GM12878 (cell line): ENCODE measurements around the gene BRICD5. TPM values are rescaled to one million over a fixed set of nuclear protein-coding genes. Genes with fewer than 3 reads are reported as not detected.

Experiments
- EGR1 ChIP-seq, 2 experiments: IDR thresholded peaks; 1 replicate in 1 of 2; 2 replicates in 1 of 2; pipeline ENCODE4 v1.6.1; 2011 to 2012; ENCODE audit warnings: low read depth in 2 of 2, low read length in 2 of 2, borderline replicate concordance in 1 of 2, mild to moderate bottlenecking in 1 of 2, moderate library complexity in 1 of 2
- EP300 ChIP-seq, 2 experiments: fragments of 150-350 bp in 1 of 2; IDR thresholded peaks; 2 replicates each; pipeline ENCODE4 v1.6.1; 2011 to 2012; ENCODE audit warnings: low read depth in 2 of 2, low read length in 2 of 2, borderline replicate concordance in 1 of 2, improper control_type of control experiment in 1 of 2, inconsistent platforms in 1 of 2; ENCODE audit not compliant: control insufficient read depth in 1 of 2
- HDGF ChIP-seq: fragments of 450-650 bp; IDR thresholded peaks from 2 replicates; pipeline ENCODE4 v1.6.1; 2016; ENCODE audit warnings: antibody characterized with exemption
- MTA2 ChIP-seq: fragments of 450-650 bp; IDR thresholded peaks from 2 replicates; pipeline ENCODE4 v1.6.1; 2016; ENCODE audit warnings: low read depth, mild to moderate bottlenecking, moderate library complexity
- NBN ChIP-seq: fragments of 450-650 bp; IDR thresholded peaks from 2 replicates; pipeline ENCODE4 v1.6.1; 2016
- POLR2AphosphoS2 ChIP-seq: IDR thresholded peaks from 2 replicates; pipeline ENCODE4 v1.6.1; 2011; ENCODE audit warnings: low read depth, mild to moderate bottlenecking, low read length, improper control_type of control experiment, moderate library complexity
- SIN3A ChIP-seq: IDR thresholded peaks from 2 replicates; pipeline ENCODE4 v1.6.1; 2012; ENCODE audit warnings: low read depth, low read length, improper control_type of control experiment
- STAT3 ChIP-seq: IDR thresholded peaks from 2 replicates; pipeline ENCODE4 v1.6.1; 2011; ENCODE audit warnings: low read depth, low read length, improper control_type of control experiment
- SUPT20H ChIP-seq: IDR thresholded peaks from 2 replicates; pipeline ENCODE4 v1.6.1; 2011; ENCODE audit warnings: low read depth, mild to moderate bottlenecking, low read length, moderate library complexity, borderline replicate concordance; ENCODE audit not compliant: control insufficient read depth
- TARDBP ChIP-seq: IDR thresholded peaks from 2 replicates; pipeline ENCODE4 v1.6.1; 2016; ENCODE audit warnings: borderline replicate concordance
- ZNF217 ChIP-seq: fragments of 450-650 bp; IDR thresholded peaks from 2 replicates; pipeline ENCODE4 v1.6.1; 2017; ENCODE audit warnings: antibody characterized with exemption, mild to moderate bottlenecking
- ZZZ3 ChIP-seq: IDR thresholded peaks from 2 replicates; pipeline ENCODE4 v1.6.1; 2011; ENCODE audit warnings: low read depth; ENCODE audit not compliant: control insufficient read depth, insufficient read length
- polyA plus RNA-seq, 11 experiments: library from polyadenylated mRNA; depleted of rRNA in 4 of 11; unstranded in 6 of 11; stranded (reverse) in 5 of 11; fragments of >200 nt; fragmentation: Nextera tagmentation in 4 of 11; fragmentation: Illumina TruSeq in 1 of 11; extraction: Ambion mirVana in 4 of 11; extraction: Trizol in 1 of 11; gene quantifications; 1 replicate in 1 of 11; 2 replicates in 10 of 11; pipeline versions ENCODE4 v1.2.1 to v1.2.3, GENCODE V29; 2011 to 2016; ENCODE audit warnings: inconsistent platforms in 2 of 11, missing spikeins in 2 of 11, low read depth in 1 of 11
- total RNA-seq, 4 experiments: library from RNA; depleted of rRNA in 3 of 4; stranded (reverse); fragments of >200 nt in 3 of 4; fragmentation: Illumina TruSeq in 1 of 4; extraction: Trizol in 1 of 4; gene quantifications; 2 replicates each; pipeline versions ENCODE4 v1.2.1 to v1.2.3, GENCODE V29; 2013 to 2021
- TF ChIP-seq, protein P1 (sequence below): IDR thresholded peaks from 2 replicates; pipeline ENCODE4 v1.6.1; 2012; ENCODE audit warnings: mild to moderate bottlenecking, low read depth, low read length
- TF ChIP-seq, protein P2 (sequence below): IDR thresholded peaks from 2 replicates; pipeline ENCODE4 v1.6.1; 2011; ENCODE audit warnings: low read depth, mild to moderate bottlenecking, low read length, moderate library complexity, borderline replicate concordance; ENCODE audit errors: extremely low read depth
- TF ChIP-seq, protein P3 (sequence below): fragments of 450-650 bp; formaldehyde crosslinking; IDR thresholded peaks from 2 replicates; pipeline ENCODE4 v1.4.0; 2022; ENCODE audit warnings: mild to moderate bottlenecking, moderate library complexity
- TF ChIP-seq, protein P4 (sequence below): fragments of 450-650 bp; conservative IDR thresholded peaks from 2 replicates; pipeline ENCODE4 v1.6.1; 2017; ENCODE audit warnings: mild to moderate bottlenecking, moderate library complexity
- TF ChIP-seq, protein P5 (sequence below): IDR thresholded peaks from 2 replicates; pipeline ENCODE4 v1.6.1; 2012; ENCODE audit warnings: low read length, inconsistent platforms

Gene BRICD5
- total and polyA plus RNA-seq, 10 of the 15 experiments (the other 5 are each of a cell fraction or from before 2014, with no cell fraction given): 0.58 to 11.6 (median 1.5) TPM; not detected in 1

DNA sequence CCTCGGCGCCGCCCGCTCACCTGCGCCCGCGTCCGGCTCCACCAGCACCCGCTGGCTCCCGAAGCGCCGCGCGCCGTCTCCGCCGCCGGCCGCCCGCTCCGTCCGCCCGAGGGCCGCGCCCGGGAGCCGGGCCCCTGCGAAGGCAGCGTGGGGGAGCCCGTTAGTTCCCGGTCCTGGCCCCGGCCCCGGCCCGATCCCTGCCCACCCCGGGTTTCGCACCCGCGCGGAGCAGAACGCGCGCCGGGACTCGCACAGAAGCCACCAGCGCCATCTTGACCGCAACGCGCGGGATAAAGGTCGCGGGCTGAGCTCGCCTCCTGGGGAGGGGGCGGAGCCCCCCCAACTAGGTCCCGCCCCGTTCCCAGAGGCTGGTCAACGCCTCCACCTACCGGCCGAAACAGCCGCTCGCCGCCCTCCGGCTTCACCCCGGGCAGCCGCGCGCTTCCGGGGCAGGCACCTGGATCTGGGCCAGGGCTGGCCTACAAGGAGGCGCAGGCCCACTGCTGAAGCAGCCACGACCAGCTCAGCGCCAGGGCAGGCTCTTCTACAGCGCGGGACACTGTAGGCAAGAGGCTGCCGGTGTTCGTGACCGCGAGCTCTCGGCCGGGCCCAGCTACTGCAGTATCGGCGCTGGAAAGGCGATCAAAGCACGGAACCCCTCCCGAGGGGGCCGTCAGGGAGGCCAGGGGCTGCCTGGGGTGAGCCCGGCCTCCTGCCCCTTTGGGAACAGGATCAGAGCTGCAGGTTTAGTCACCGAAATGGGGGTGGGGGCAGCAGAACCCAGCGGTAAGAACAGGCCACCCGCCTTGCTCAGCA, 40.8 kb upstream of the BRICD5 start, which contains the start of gene ECI1 (continued):
- 0 out of 2 replicates have a peak, but pooled peaks have one; percentile 53 for TF ChIP-seq TARDBP
- TF ChIP-seq, protein P1, sequence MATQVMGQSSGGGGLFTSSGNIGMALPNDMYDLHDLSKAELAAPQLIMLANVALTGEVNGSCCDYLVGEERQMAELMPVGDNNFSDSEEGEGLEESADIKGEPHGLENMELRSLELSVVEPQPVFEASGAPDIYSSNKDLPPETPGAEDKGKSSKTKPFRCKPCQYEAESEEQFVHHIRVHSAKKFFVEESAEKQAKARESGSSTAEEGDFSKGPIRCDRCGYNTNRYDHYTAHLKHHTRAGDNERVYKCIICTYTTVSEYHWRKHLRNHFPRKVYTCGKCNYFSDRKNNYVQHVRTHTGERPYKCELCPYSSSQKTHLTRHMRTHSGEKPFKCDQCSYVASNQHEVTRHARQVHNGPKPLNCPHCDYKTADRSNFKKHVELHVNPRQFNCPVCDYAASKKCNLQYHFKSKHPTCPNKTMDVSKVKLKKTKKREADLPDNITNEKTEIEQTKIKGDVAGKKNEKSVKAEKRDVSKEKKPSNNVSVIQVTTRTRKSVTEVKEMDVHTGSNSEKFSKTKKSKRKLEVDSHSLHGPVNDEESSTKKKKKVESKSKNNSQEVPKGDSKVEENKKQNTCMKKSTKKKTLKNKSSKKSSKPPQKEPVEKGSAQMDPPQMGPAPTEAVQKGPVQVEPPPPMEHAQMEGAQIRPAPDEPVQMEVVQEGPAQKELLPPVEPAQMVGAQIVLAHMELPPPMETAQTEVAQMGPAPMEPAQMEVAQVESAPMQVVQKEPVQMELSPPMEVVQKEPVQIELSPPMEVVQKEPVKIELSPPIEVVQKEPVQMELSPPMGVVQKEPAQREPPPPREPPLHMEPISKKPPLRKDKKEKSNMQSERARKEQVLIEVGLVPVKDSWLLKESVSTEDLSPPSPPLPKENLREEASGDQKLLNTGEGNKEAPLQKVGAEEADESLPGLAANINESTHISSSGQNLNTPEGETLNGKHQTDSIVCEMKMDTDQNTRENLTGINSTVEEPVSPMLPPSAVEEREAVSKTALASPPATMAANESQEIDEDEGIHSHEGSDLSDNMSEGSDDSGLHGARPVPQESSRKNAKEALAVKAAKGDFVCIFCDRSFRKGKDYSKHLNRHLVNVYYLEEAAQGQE: no peak
- TF ChIP-seq HDGF: peak; percentile 98
- TF ChIP-seq, protein P2, sequence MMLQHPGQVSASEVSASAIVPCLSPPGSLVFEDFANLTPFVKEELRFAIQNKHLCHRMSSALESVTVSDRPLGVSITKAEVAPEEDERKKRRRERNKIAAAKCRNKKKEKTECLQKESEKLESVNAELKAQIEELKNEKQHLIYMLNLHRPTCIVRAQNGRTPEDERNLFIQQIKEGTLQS: no peak
- 0 out of 4 replicates have a peak, but pooled peaks of 1 of the 2 experiments have one; percentile 22 for TF ChIP-seq EP300 (IDR thresholded peaks at IDR 0.05; ENCODE audit: borderline replicate concordance in 1 of 2, control insufficient read depth in 1 of 2, low read depth in 2 of 2, low read length in 2 of 2)
- TF ChIP-seq MTA2: no peak
- TF ChIP-seq, protein P3, sequence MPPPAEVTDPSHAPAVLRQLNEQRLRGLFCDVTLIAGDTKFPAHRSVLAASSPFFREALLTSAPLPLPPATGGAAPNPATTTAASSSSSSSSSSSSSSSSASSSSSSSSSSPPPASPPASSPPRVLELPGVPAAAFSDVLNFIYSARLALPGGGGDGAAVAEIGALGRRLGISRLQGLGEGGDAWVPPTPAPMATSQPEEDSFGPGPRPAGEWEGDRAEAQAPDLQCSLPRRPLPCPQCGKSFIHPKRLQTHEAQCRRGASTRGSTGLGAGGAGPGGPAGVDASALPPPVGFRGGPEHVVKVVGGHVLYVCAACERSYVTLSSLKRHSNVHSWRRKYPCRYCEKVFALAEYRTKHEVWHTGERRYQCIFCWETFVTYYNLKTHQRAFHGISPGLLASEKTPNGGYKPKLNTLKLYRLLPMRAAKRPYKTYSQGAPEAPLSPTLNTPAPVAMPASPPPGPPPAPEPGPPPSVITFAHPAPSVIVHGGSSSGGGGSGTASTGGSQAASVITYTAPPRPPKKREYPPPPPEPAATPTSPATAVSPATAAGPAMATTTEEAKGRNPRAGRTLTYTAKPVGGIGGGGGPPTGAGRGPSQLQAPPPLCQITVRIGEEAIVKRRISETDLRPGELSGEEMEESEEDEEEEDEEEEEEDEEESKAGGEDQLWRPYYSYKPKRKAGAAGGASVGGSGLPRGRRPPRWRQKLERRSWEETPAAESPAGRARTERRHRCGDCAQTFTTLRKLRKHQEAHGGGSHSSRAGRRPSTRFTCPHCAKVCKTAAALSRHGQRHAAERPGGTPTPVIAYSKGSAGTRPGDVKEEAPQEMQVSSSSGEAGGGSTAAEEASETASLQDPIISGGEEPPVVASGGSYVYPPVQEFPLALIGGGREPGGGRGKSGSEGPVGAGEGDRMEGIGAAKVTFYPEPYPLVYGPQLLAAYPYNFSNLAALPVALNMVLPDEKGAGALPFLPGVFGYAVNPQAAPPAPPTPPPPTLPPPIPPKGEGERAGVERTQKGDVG (CRISPR knock-in tag): no peak
- peak; percentile 49 for TF ChIP-seq NBN
- no peak for TF ChIP-seq STAT3
- 0 out of 2 replicates have a peak, but pooled peaks have one; percentile 45 for TF ChIP-seq SIN3A
- no peak for TF ChIP-seq SUPT20H
- peak; percentile 56; the same call in 1 of the 2 replicates for TF ChIP-seq ZNF217
- TF ChIP-seq EGR1 (IDR thresholded peaks at IDR 0.05; ENCODE audit: borderline replicate concordance in 1 of 2, low read depth in 2 of 2, low read length in 2 of 2): peak in 1 of 2 experiments; percentile 61; a peak in 1 of 3 replicates
- TF ChIP-seq ZZZ3: no peak
- TF ChIP-seq, protein P4, sequence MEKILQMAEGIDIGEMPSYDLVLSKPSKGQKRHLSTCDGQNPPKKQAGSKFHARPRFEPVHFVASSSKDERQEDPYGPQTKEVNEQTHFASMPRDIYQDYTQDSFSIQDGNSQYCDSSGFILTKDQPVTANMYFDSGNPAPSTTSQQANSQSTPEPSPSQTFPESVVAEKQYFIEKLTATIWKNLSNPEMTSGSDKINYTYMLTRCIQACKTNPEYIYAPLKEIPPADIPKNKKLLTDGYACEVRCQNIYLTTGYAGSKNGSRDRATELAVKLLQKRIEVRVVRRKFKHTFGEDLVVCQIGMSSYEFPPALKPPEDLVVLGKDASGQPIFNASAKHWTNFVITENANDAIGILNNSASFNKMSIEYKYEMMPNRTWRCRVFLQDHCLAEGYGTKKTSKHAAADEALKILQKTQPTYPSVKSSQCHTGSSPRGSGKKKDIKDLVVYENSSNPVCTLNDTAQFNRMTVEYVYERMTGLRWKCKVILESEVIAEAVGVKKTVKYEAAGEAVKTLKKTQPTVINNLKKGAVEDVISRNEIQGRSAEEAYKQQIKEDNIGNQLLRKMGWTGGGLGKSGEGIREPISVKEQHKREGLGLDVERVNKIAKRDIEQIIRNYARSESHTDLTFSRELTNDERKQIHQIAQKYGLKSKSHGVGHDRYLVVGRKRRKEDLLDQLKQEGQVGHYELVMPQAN: peak; percentile 74; the same call in 1 of the 2 replicates
- TF ChIP-seq POLR2AphosphoS2: peak; percentile 36; the same call in 1 of the 2 replicates
- TF ChIP-seq, protein P5, sequence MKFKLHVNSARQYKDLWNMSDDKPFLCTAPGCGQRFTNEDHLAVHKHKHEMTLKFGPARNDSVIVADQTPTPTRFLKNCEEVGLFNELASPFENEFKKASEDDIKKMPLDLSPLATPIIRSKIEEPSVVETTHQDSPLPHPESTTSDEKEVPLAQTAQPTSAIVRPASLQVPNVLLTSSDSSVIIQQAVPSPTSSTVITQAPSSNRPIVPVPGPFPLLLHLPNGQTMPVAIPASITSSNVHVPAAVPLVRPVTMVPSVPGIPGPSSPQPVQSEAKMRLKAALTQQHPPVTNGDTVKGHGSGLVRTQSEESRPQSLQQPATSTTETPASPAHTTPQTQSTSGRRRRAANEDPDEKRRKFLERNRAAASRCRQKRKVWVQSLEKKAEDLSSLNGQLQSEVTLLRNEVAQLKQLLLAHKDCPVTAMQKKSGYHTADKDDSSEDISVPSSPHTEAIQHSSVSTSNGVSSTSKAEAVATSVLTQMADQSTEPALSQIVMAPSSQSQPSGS: no peak
